ENCODE results near the gene BHMT2.

BHMT2 gene

DNA sequence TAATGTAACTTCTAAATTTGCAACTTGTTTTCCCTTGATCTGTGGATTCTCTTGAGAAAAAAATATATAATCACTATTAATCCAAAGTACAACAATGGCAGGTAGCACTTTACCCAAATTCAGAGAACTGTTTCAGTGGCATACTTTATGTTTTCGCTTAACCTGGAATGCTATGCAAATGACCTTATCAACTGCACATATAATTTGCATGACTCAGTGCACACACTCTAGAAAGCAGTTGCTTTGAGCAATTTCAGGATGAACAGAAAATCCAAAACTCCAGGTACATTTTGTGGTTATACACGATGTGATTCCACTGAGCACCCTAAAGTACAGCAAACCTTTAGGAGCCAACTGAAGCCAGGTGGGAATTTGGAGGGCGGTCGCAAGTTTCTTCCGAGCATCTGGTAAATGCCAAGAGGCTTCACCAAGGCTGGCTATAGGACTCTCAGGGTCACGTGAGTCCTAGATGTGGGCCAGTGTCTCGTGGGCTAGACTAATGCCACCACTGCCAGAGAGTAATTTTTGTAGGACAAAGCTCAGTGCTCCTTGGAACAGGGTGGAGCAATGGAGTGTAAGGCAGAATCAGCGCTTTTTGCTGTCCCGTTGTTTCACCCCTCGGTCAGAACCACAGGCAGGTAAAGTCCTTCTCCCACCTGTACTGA, 37.4 kb upstream of the BHMT2 start:
- H3K9me3 ChIP-seq (ENCODE audit: insufficient read depth, low read depth, low read length): no peaks in the 10 kb centered on the region
- H3F3A ChIP-seq (ENCODE audit: low read depth): no peaks in the 10 kb centered on the region
- no peak for TF ChIP-seq EZH2phosphoT487 (IDR thresholded peaks at IDR 0.05; ENCODE audit: borderline replicate concordance)
- TF ChIP-seq, protein P1, sequence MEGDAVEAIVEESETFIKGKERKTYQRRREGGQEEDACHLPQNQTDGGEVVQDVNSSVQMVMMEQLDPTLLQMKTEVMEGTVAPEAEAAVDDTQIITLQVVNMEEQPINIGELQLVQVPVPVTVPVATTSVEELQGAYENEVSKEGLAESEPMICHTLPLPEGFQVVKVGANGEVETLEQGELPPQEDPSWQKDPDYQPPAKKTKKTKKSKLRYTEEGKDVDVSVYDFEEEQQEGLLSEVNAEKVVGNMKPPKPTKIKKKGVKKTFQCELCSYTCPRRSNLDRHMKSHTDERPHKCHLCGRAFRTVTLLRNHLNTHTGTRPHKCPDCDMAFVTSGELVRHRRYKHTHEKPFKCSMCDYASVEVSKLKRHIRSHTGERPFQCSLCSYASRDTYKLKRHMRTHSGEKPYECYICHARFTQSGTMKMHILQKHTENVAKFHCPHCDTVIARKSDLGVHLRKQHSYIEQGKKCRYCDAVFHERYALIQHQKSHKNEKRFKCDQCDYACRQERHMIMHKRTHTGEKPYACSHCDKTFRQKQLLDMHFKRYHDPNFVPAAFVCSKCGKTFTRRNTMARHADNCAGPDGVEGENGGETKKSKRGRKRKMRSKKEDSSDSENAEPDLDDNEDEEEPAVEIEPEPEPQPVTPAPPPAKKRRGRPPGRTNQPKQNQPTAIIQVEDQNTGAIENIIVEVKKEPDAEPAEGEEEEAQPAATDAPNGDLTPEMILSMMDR (conservative IDR thresholded peaks at IDR 0.05; ENCODE audit: low read length): no peak
- H3K4me1 ChIP-seq (ENCODE audit: insufficient read depth, low read length, poor library complexity, severe bottlenecking): no peaks in the 10 kb centered on the region
- no peak overlapping the region for H2AFZ ChIP-seq (ENCODE audit: low read length)
- H3K4me2 ChIP-seq (ENCODE audit: low read depth, low read length, poor library complexity, severe bottlenecking): no peak overlapping the region
- no peaks in the 10 kb centered on the region for H3K9me2 ChIP-seq (replicated peaks; ENCODE audit: low read depth, low read length)
- no peak overlapping the region for H3K4me3 ChIP-seq (ENCODE audit: low read length, poor library complexity, severe bottlenecking)
- H4K20me1 ChIP-seq (ENCODE audit: insufficient read depth, low read length, poor library complexity, severe bottlenecking): no peaks in the 10 kb centered on the region
- H3K27me3 ChIP-seq (ENCODE audit: insufficient read depth, low read length, poor library complexity, severe bottlenecking): no peaks in the 10 kb centered on the region
- H3K79me2 ChIP-seq (ENCODE audit: insufficient read depth, low read length): no peaks in the 10 kb centered on the region
- H3K36me3 ChIP-seq (ENCODE audit: insufficient read depth, low read length): no peaks in the 10 kb centered on the region
- H3K9ac ChIP-seq (ENCODE audit: low read depth, low read length, poor library complexity, severe bottlenecking): no peak overlapping the region

DNA sequence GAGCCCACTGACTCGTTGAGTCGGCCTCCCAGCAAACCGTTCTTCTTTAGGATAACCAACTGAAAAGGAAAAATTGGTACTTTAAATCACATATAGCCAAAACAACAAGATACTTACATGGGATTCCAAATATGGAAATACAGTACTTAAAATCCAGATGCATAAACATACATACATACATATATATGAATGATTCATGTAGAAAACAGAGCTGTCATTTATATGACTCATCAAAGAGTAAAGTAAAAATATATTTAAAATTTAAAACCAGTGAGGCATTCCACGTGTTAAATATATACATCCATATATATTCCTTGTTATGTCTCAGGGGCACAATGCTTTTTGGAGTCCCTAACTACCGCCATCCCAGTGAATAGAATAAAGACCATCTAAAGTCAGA, 36.8 kb upstream of the BHMT2 start:
- H4K20me1 ChIP-seq (ENCODE audit: insufficient read depth, low read length, poor library complexity, severe bottlenecking): no peaks in the 10 kb centered on the region
- no peaks in the 10 kb centered on the region for H3K4me1 ChIP-seq (ENCODE audit: insufficient read depth, low read length, poor library complexity, severe bottlenecking)
- no peaks in the 10 kb centered on the region for H3K27me3 ChIP-seq (ENCODE audit: insufficient read depth, low read length, poor library complexity, severe bottlenecking)
- H3K9me2 ChIP-seq (replicated peaks; ENCODE audit: low read depth, low read length): no peaks in the 10 kb centered on the region
- TF ChIP-seq, protein P1 (conservative IDR thresholded peaks at IDR 0.05; ENCODE audit: low read length): no peak
- TF ChIP-seq EZH2phosphoT487 (IDR thresholded peaks at IDR 0.05; ENCODE audit: borderline replicate concordance): no peak
- H2AFZ ChIP-seq (ENCODE audit: low read length): no peak overlapping the region
- H3K4me3 ChIP-seq (ENCODE audit: low read length, poor library complexity, severe bottlenecking): no peak overlapping the region
- H3K4me2 ChIP-seq (ENCODE audit: low read depth, low read length, poor library complexity, severe bottlenecking): no peak overlapping the region
- no peaks in the 10 kb centered on the region for H3K9me3 ChIP-seq (ENCODE audit: insufficient read depth, low read depth, low read length)
- H3K36me3 ChIP-seq (ENCODE audit: insufficient read depth, low read length): no peaks in the 10 kb centered on the region
- no peak overlapping the region for H3K9ac ChIP-seq (ENCODE audit: low read depth, low read length, poor library complexity, severe bottlenecking)
- no peaks in the 10 kb centered on the region for H3F3A ChIP-seq (ENCODE audit: low read depth)
- H3K79me2 ChIP-seq (ENCODE audit: insufficient read depth, low read length): no peaks in the 10 kb centered on the region

DNA sequence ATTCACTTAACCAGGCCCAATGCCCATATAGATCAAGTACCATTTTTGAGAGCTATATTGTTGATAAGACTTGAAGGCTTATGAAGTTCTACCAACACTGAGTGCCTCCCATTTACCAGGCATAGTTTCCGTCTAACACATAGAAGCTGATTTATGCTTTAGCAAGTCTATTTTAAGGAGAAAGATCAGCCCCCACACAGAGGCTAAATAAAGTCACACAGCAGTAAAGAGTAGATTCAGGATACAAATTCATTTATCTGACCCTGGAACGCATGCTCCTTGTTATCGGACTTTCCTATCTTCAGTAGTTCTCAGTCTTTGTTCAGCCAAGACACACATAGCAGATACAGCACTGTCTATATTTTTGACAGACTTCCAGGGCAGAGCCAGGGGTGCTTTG, 34.3 kb upstream of the BHMT2 start:
- Histone ChIP-seq H4K20me1 (ENCODE audit: insufficient read depth, low read length, poor library complexity, severe bottlenecking) (no peaks in the 10 kb centered on the region), H3K4me2 (ENCODE audit: low read depth, low read length, poor library complexity, severe bottlenecking) (no peak overlapping the region), H3K4me3 (ENCODE audit: low read length, poor library complexity, severe bottlenecking) (no peak overlapping the region), H3K79me2 (ENCODE audit: insufficient read depth, low read length) (no peaks in the 10 kb centered on the region), H3K9me3 (ENCODE audit: insufficient read depth, low read depth, low read length) (no peaks in the 10 kb centered on the region), H3K27me3 (ENCODE audit: insufficient read depth, low read length, poor library complexity, severe bottlenecking) (no peaks in the 10 kb centered on the region), H3K36me3 (ENCODE audit: insufficient read depth, low read length) (no peaks in the 10 kb centered on the region), H3K9ac (ENCODE audit: low read depth, low read length, poor library complexity, severe bottlenecking) (no peak overlapping the region), H3K9me2 (replicated peaks; ENCODE audit: low read depth, low read length) (no peaks in the 10 kb centered on the region), H3F3A (ENCODE audit: low read depth) (no peaks in the 10 kb centered on the region), H3K4me1 (ENCODE audit: insufficient read depth, low read length, poor library complexity, severe bottlenecking) (no peaks in the 10 kb centered on the region), H2AFZ (ENCODE audit: low read length) (no peak overlapping the region)
- TF ChIP-seq, protein P1 (conservative IDR thresholded peaks at IDR 0.05; ENCODE audit: low read length): no peak
- no peak for TF ChIP-seq EZH2phosphoT487 (IDR thresholded peaks at IDR 0.05; ENCODE audit: borderline replicate concordance)
